Measurements from ENCODE around the gene FGFRL1.

FGFRL1 gene

DNA sequence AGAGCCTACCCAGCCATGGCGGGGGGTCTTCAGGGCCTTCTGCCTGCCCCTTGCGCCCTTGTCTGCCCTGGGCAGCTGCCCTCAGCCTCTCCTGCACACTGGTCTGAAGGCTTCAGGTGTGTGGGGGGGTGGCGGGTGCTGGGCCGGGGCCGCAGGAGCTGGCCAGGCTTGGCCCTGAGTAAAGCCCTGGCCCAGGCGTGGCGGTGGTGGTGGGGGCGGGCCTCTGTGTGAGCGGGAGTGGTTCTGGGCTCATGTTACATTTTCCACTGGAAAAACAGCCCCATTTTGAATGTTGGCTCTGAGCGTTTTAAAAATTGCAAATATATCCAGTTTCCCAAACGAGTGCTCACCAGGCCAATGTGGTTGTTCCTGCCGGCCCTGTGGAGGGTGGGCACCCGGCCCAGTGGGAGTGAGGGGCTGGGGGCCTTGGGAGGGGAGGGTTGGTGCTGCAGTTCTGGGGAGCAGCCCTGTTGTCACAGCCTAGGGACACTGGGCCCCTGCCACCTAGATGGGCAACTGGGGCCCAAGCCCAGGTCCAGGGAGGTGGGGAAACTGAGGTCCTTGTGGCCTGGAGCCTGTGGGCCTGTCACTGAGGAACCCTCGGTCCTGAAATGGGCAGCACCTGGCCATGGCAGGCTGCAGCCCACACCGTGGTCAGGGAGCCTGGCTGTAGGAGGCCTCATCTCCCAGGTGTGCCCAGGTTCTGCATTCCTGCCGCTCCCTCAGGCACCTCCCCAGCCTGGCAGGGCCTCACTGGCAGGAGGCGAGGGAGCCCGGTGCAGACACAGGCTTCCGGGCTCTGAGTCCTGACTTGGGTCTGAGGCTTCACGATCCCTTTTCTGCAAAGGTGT is 28.3 kb downstream of the FGFRL1 start:
- peak; percentile 36 to 66 for DNase-seq (ENCODE audit: low read depth in 2 of 2)
- no peak for TF ChIP-seq CTCF (IDR thresholded peaks at IDR 0.05; ENCODE audit: low read depth, low read length)
- no peak overlapping the region for H3K4me3 ChIP-seq (replicated peaks in 1 of 2; ENCODE audit: low read depth in 2 of 2, low read length in 2 of 2)

GRCh38 chr4:1040344-1041146 is 29.1 kb downstream of the FGFRL1 start:
- TF ChIP-seq CTCF (IDR thresholded peaks at IDR 0.05; ENCODE audit: low read depth, low read length): no peak
- DNase-seq (ENCODE audit: low read depth in 2 of 2): no peak
- H3K4me3 ChIP-seq (replicated peaks in 1 of 2; ENCODE audit: low read depth in 2 of 2, low read length in 2 of 2): no peak overlapping the region

GRCh38 chr4:1041147-1041935 is 29.9 kb downstream of the FGFRL1 start:
- no peak overlapping the region for H3K4me3 ChIP-seq (replicated peaks in 1 of 2; ENCODE audit: low read depth in 2 of 2, low read length in 2 of 2)
- peak; percentile 66 to 72 for DNase-seq (ENCODE audit: low read depth in 2 of 2)
- no peak for TF ChIP-seq CTCF (IDR thresholded peaks at IDR 0.05; ENCODE audit: low read depth, low read length)

- no peak for TF ChIP-seq CTCF (IDR thresholded peaks at IDR 0.05; ENCODE audit: low read depth, low read length)
- no peak overlapping the region for H3K4me3 ChIP-seq (replicated peaks in 1 of 2; ENCODE audit: low read depth in 2 of 2, low read length in 2 of 2)
- DNase-seq (ENCODE audit: low read depth in 2 of 2): no peak
Observed at GRCh38 chr4:1041936-1042330, 30.5 kb downstream of the FGFRL1 start.

GRCh38 chr4:1042352-1043055 is 31.1 kb downstream of the FGFRL1 start:
- no peak overlapping the region for H3K4me3 ChIP-seq (replicated peaks in 1 of 2; ENCODE audit: low read depth in 2 of 2, low read length in 2 of 2)
- TF ChIP-seq CTCF (IDR thresholded peaks at IDR 0.05; ENCODE audit: low read depth, low read length): no peak
- no peak for DNase-seq (ENCODE audit: low read depth in 2 of 2)

DNA sequence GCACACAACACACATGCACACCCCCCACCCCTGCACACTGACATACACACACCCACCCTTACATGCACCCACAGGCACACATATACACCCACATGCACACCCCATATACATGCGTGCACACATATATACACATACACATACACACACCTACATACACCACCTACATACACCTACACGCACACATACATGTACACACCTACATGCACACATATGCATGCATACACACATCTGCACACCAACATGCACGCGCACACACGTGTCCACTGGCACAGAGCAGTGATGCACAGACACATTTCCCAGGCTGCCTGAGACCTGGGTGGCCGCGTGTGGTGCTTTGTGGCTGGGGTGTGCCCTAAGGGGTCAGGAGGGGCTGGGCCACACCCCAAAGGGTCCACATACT is 31.7 kb downstream of the FGFRL1 start:
- H3K4me3 ChIP-seq (replicated peaks in 1 of 2; ENCODE audit: low read depth in 2 of 2, low read length in 2 of 2): no peak overlapping the region
- DNase-seq (ENCODE audit: low read depth in 2 of 2): no peak
- TF ChIP-seq CTCF (IDR thresholded peaks at IDR 0.05; ENCODE audit: low read depth, low read length): no peak
